Esophagus squamous epithelium (tissue), 5 donors: ENCODE results near the gene PABPC1L. TPM values are rescaled to one million over a fixed set of nuclear protein-coding genes. Genes with fewer than 3 reads are reported as not detected.
A peak's percentile ranks its signal among the peaks of the same experiment; 100 is the strongest.
"Not testable (repeated sequence)": the region's sequence is repeated elsewhere in the genome, so short reads cannot be mapped to it uniquely, and the experiment has no call there.

Experiments used
- DNase-seq: peaks from one replicate; lab custom pipeline; 2025; lab: John Stamatoyannopoulos, UW
- H3K27ac ChIP-seq, 4 donors: fragments of 200-600 bp; sonication (generic); one replicate each; pipeline ENCODE4 v1.5.1; 2016 to 2019; ENCODE audit warnings: mild to moderate bottlenecking in 1 of 4
- H3K27me3 ChIP-seq, 4 donors: fragments of 200-600 bp; sonication (generic); 1 replicate in 3 of 4; 2 replicates in 1 of 4; pipeline versions ENCODE4 v1.5.1 to v1.6.0; 2017 to 2021; ENCODE audit warnings: antibody characterized with exemption in 1 of 4
- H3K36me3 ChIP-seq, 3 donors: fragments of 200-600 bp; sonication (generic); one replicate each; pipeline ENCODE4 v1.5.1; 2016 to 2019
- H3K4me1 ChIP-seq, 3 donors: fragments of 200-600 bp; sonication (generic); one replicate each; pipeline ENCODE4 v1.5.1; 2017 to 2019
- H3K4me3 ChIP-seq, 4 donors: fragments of 200-600 bp; sonication (generic); 1 replicate in 3 of 4; 2 replicates in 1 of 4; pipeline ENCODE4 v1.5.1; 2016 to 2019; ENCODE audit warnings: mild to moderate bottlenecking in 2 of 4, moderate library complexity in 1 of 4
- H3K9me3 ChIP-seq, 3 donors: fragments of 200-600 bp; sonication (generic); one replicate each; pipeline ENCODE4 v1.5.1; 2016 to 2019
- CTCF ChIP-seq, 6 experiments: fragments of 450-650 bp in 4 of 6; fragments of 200-600 bp in 2 of 6; sonication (generic) in 2 of 6; IDR thresholded peaks; one replicate each; pipeline ENCODE4 v1.5.1; 2016 to 2019; ENCODE audit warnings: antibody characterized with exemption in 6 of 6, mild to moderate bottlenecking in 4 of 6, moderate library complexity in 4 of 6
- POLR2A ChIP-seq, 4 donors: fragments of 450-650 bp; IDR thresholded peaks; one replicate each; pipeline ENCODE4 v1.6.1; 2017; ENCODE audit warnings: antibody characterized with exemption in 4 of 4, mild to moderate bottlenecking in 4 of 4, moderate library complexity in 3 of 4
- WGBS, 2 donors: methylation state at CpG; one replicate each; pipeline ENCODE4 v1.1.5; 2018; 5-methylcytosine and 5-hydroxymethylcytosine counted together
- intact Hi-C: fragments of 100-400 bp; cut with DNase I; formaldehyde crosslinking; loops from one replicate; pipeline ENCODE4 v1.15.0; 2022
- total RNA-seq, 4 donors: library from RNA; depleted of rRNA; stranded (reverse); fragments of >200 nt; gene quantifications; one replicate each; pipeline ENCODE4 v1.1.0, GENCODE V29; 2016
- donor health status: DM: yes; HTN: yes; CAD: no.

Gene PABPC1L
- 10 to 100 TPM in 1 of 4 donors, 1 to 10 TPM in 3; 5.9 to 18.5 (median 8.7) TPM for total RNA-seq

- Histone ChIP-seq H3K27me3 (no peaks in the 10 kb centered on the region), H3K4me1 (peaks cover 5 to 27% (median 8%) of the 10 kb centered on the region in 3 donors), H3K36me3 (peaks cover 0 to 49% (median 16%) of the 10 kb centered on the region in 3 donors), H3K4me3 (peak within 1 kb of the TSS; percentile 68 to 84 (median 70)), H3K27ac (peak within 1 kb of the TSS in 3 of 4 donors; percentile 15 to 56 (median 30)), H3K9me3 (no peaks in the 10 kb centered on the region)
- intact Hi-C loops: no loop called here
- WGBS, 2 donors: 3 to 6% methylated on average over 14 to 24 of the region's 61 CpGs
- DNase-seq: no peak
- TF ChIP-seq POLR2A (IDR thresholded peaks at IDR 0.05) (peak in 1 of 4 donors; percentile 23), CTCF (IDR thresholded peaks at IDR 0.05) (no peak)
Observed at GRCh38 chr20:44909872-44910689, at the start of gene PABPC1L. Gene PABPC1L, plus strand, starts transcription at chr20:44910060. Its CDS starts 84 bp downstream, at chr20:44910144.

DNA sequence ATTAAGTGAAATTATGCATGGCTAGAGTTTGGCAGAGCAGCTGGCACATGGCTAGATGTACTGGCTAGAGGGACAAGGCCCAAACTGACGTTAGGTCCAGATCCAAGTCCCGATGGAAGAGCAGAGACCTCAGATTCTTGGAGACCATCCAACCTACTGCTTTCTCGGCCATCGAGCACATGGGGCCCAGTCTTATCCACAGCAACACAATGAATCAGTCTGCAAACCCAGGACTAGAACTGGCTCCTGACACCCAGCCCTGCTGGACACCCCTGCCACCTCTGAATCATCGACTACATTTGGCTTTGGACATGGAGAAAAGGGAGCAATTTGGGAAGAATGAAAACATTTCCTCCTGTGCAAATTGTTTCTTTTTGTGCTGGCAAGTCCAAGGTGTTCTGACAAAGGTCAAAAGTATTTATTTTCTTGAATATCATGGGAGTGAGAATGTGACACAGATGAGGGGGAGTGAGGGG lies 48.3 kb upstream of the PABPC1L start:
- intact Hi-C loops: no loop called here
- WGBS, 2 donors: 25 to 56% methylated on average over 1 to 5 of the region's 5 CpGs

GRCh38 chr20:44862286-44862685 lies 47.6 kb upstream of the PABPC1L start:
- peak overlapping the region in 2 of 4 donors; percentile 62 to 73 for H3K27ac ChIP-seq
- intact Hi-C loops: no loop called here
- H3K9me3 ChIP-seq: no peaks in the 10 kb centered on the region
- WGBS, 2 donors: 90 to 92% methylated on average over 2 of the region's 2 CpGs
- no peak overlapping the region for H3K4me3 ChIP-seq
- H3K27me3 ChIP-seq: peaks cover 0 to 7% (median 0%) of the 10 kb centered on the region in 4 donors
- TF ChIP-seq CTCF (IDR thresholded peaks at IDR 0.05) (no peak), POLR2A (IDR thresholded peaks at IDR 0.05) (no peak)
- H3K4me1 ChIP-seq: peaks cover 6 to 29% (median 13%) of the 10 kb centered on the region in 3 donors
- no peak for DNase-seq
- H3K36me3 ChIP-seq: no peaks in the 10 kb centered on the region

More for the DNA sequence above, 48.3 kb upstream of the PABPC1L start:
- H3K4me1 ChIP-seq: peaks cover 6 to 22% (median 8%) of the 10 kb centered on the region in 3 donors
- TF ChIP-seq POLR2A (IDR thresholded peaks at IDR 0.05) (no peak), CTCF (IDR thresholded peaks at IDR 0.05) (no peak)
- no peaks in the 10 kb centered on the region for H3K36me3 ChIP-seq
- no peaks in the 10 kb centered on the region for H3K9me3 ChIP-seq
- H3K4me3 ChIP-seq: no peak overlapping the region
- H3K27me3 ChIP-seq: peaks cover 0 to 2% (median 0%) of the 10 kb centered on the region in 4 donors
- DNase-seq: no peak
- H3K27ac ChIP-seq: peak overlapping the region in 1 of 4 donors; percentile 23

DNA sequence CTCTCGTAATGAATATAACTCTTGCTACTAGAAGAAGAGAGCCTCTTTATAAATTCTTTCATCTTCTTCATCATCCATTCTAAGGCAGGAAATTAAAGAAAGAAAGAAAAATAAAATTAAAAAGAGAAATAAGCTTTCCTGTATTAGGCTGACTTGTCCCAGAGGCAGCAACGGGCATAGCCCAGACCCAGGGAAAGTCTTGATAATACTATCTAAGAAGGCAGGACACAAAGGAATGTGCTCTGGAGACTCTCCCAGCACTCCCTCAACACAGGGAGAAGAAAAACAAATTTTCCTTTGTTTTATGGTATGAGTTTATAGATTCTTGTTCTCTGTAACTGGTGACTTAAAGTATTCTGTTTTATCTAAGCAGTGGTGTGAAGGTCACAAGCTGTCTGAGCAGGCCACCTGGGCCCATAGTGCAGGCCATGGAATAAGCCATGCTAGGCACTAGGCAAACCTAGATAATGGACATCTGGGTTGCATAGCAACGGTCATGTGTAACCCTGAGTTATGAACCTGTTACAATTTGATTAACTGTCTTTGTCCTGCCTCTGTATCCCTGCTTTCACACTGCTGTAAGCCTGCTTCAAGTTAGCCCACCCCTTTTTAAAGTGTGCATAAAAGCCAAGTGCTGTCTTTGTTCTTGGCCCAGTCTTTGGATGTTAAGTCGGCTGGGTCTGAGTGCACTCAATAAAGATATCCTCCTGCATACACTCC lies 46.3 kb upstream of the PABPC1L start:
- peaks cover 0 to 12% (median 0%) of the 10 kb centered on the region in 4 donors for H3K27me3 ChIP-seq
- H3K27ac ChIP-seq, H3K36me3 ChIP-seq, intact Hi-C loops, DNase-seq, H3K4me3 ChIP-seq, H3K9me3 ChIP-seq: not testable (repeated sequence)
- H3K4me1 ChIP-seq: peaks cover 6 to 34% (median 14%) of the 10 kb centered on the region in 3 donors
- WGBS, 2 donors: 65 to 71% methylated on average over 3 to 4 of the region's 4 CpGs

GRCh38 chr20:44864493-44864892 lies 45.4 kb upstream of the PABPC1L start:
- DNase-seq, H3K36me3 ChIP-seq, H3K27ac ChIP-seq, H3K4me3 ChIP-seq, H3K9me3 ChIP-seq, intact Hi-C loops: not testable (repeated sequence)
- 77 to 91% methylated on average over 3 of the region's 3 CpGs for WGBS, 2 donors
- peaks cover 6 to 34% (median 14%) of the 10 kb centered on the region in 3 donors for H3K4me1 ChIP-seq
- H3K27me3 ChIP-seq: peaks cover 0 to 14% (median 0%) of the 10 kb centered on the region in 4 donors
